SHP77 treated with DMSO at 0.1 percent for 48 hours (cell line): ENCODE results near the gene MADCAM1.
"Not testable (repeated sequence)": the region's sequence is repeated elsewhere in the genome, so short reads cannot be mapped to it uniquely, and the experiment has no call there.

Experiments
- DNase-seq: peaks from one replicate; lab custom pipeline; 2025; lab: John Stamatoyannopoulos, UW

The MADCAM1 gene

DNA sequence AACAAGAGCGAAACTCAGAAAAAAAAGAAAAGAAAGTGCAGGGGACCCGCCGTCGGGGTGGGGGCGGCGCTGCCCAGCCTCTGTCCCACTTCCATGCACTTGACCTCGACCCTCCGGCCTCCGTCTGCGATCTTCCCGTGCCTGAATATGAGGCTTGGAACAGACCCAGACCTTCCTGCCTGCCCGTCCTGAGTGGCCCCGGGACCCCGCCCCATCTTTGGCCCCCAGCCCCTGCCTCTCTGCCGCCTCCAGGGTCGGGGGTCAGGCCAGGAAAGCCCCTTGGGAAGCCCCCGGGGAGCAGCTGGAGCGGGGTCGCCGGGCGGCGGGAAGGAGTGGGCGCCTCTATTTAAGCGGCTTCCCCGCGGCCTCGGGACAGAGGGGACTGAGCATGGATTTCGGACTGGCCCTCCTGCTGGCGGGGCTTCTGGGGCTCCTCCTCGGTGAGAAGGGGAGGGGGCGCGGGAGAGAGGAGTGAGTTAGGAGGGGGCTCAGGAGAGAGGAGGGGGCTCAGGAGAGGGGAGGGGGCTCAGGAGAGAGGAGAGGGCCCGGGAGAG, at the start of gene MADCAM1:
TSS of gene MADCAM1 (plus strand) at position 375 of the 554 bp plus-strand sequence. CDS start at position 389, 14 bp downstream.
- no peak for DNase-seq

DNA sequence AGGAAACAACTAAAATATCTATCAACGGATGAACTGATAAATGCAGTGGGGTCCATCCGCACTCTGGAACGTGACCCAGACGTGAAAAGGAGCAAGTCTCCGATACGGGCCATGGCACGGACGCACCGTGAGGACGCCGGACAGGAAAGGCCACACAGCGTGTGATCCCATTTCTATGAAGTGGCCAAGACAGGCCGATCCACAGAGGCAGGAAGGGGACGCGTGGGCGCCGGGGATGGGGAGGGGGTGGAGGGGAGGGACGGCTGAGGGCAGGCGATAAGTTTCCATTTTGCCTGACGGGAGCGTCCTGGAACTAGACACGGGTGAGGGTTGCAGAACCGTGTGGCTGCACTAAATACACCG, 49.2 kb upstream of the MADCAM1 start:
- DNase-seq, result no peak

- DNase-seq, result no peak
Observed at GRCh38 chr19:447816-448560, 48.3 kb upstream of the MADCAM1 start.

DNA sequence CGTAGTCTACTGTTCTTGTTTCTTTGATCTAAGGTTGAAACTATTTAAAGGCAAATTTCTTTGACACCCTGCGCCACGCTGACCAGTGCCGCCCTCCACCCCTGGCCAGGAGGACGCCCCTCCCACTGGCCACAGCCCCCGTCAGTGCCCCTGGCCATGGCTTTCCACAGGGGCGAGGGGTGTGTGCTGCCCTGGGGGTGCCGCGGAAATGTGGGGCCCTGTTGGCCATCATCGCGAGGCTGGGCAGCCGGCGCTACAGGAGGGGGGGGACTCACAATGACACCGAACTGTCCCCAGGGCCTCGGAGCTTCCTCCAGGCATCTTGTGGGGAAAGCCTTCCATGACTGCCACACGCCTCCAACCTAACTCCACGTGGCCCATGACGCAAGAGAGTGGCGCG, 46.4 kb upstream of the MADCAM1 start:
- no peak for DNase-seq

- not testable (repeated sequence) for DNase-seq
Observed at GRCh38 chr19:450912-451481, 45.3 kb upstream of the MADCAM1 start.

GRCh38 chr19:452829-453228, 43.5 kb upstream of the MADCAM1 start:
- no peak for DNase-seq

- no peak for DNase-seq
Observed at GRCh38 chr19:453606-454005, 42.7 kb upstream of the MADCAM1 start.

DNA sequence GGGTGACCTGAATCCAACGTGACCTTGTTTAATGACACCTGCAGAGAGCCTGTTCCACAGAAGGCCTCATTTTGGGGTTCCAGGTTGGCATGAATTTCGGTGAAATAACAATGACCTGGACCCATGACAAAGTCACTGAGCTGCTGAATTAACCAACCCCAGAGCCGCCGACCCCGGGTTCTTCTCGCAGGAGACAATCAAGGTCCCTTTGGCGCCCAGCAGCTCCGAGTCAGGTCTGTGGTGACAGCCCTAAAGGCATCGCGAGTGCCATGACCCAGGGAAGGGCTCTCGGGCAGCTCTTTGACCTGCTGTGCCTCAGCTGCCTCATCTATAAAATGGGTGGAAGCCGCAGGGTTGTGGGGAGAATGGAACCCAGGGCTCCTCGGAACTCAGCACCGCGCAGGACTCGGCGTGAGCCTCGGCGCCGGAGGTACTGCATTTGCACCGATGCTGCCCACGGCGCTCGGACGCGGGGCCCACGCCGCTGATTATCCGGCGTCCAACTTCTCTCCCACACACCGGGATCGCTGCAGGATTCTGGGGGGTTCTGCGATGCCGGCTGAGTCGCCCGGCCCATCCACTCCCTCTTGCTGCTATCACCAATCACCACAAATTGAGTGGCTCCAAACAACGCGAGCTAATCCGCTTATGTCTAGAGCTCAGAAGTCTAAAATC, 41.1 kb upstream of the MADCAM1 start:
- no peak for DNase-seq

DNA sequence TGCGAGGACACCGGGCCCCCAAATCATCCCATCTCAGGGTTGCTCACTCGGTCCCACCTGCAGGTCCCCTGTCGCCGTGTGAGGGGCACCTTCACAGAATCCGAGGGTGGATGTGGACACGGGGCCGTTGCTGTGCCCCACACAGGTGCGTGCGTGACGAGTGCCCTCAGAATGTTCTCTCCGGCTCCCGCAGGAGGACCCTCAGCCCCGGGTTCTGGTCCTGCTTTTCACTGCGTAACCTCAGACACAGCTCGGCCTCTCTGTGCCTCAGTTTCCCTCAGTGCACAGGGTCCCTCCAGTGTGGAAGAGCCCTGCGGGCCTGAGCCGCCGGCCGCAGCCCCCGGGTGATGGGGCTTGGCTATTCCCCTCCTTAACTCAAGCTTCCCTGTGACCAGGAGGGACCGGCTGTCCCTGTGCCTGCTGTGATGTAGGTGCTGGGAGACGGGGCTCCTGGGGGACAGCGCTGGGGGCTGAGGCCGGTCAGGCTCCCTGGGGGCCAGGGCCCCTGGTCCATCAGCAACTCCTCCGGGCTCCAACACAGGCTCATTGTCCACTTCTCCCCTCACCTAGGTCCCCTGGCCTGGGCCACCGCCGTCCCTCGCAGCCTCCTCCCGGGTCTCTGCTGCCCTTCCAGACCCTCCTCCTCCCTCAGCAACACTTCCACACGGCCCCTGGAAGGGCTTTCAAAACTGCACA, 40.3 kb upstream of the MADCAM1 start:
- DNase-seq, result no peak

DNA sequence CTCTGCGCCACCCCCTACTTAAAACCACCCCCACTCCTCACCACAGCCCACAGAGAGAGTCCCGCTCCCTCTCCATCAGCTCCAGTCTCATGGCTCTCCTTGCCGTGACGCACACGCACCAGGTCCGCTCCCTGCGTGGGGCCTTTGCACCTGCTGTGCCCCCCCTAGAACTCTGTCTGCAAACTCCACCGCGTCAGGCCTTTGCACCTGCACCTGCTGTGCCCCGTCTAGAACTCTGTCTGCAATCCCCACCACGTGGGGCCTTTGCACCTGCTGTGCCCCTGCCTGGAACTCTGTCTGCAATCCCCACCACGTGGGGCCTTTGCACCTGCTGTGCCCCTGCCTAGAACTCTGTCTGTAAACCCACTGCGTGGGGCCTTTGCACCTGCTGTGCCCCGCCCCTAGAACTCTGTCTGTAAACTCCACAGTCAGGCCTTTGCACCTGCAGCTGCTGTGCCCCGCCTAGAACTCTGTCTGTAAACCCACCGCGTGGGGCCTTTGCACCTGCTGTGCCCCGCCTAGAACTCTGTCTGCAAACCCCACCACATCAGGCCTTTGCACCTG, 39.7 kb upstream of the MADCAM1 start:
- DNase-seq, result no peak

DNA sequence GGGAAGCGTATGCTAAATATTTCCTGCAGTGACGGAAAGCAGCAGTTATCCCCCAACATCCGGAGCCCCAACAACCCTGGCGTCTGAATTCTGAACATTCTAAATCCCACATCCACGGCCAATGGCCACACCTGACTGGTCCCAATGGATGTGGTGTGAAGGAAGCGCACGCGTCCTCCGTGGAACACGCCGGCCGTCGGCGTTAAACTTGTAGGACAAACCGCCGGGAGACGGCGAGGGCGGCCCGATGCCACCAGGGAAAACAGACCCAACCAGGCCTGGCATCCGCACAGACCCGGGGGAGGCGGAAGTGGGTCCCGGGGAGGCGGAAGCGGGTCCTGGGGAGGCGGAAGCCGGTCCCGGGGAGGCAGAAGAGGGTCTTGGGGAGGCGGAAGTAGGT, 38.6 kb upstream of the MADCAM1 start:
- DNase-seq, result no peak

DNA sequence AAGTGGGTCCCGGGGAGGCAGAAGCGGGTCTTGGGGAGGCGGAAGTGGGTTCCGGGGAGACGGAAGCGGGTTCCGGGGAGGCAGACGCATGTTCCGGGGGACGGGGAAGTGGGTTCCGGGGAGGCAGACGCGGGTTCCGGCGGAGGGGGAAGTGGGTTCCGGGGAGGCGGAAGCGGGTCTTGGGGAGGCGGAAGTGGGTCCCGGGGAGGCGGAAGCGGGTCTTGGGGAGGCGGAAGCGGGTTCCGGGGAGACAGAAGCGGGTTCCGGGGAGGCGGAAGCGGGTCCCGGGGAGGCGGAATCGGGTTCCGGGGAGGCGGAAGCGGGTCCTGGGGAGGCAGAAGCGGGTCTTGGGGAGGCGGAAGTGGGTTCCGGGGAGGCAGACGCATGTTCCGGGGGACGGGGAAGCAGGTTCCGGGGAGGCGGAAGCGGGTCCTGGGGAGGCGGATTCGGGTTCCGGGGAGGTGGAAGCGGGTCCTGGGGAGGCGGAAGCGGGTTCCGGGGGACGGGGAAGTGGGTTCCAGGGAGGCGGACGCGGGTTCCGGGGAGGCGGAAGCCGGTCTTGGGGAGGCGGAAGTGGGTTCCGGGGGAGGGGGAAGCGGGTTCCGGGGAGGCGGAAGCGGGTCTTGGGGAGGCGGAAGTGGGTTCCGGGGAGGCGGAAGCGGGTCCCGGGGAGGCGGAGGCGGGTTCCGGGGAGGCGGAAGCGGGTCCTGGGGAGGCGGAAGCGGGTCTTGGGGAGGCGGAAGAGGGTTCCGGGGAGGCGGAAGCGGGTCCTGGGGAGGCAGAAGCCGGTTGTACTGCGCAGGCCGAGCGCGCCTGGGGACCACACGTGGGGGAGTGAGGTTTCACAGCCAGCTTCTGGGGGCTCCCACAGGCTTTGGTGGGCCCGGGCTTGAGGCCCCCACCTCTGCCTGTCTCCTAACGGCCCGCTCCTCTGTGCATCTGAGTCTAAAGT, 37.9 kb upstream of the MADCAM1 start:
- DNase-seq, result no peak

DNA sequence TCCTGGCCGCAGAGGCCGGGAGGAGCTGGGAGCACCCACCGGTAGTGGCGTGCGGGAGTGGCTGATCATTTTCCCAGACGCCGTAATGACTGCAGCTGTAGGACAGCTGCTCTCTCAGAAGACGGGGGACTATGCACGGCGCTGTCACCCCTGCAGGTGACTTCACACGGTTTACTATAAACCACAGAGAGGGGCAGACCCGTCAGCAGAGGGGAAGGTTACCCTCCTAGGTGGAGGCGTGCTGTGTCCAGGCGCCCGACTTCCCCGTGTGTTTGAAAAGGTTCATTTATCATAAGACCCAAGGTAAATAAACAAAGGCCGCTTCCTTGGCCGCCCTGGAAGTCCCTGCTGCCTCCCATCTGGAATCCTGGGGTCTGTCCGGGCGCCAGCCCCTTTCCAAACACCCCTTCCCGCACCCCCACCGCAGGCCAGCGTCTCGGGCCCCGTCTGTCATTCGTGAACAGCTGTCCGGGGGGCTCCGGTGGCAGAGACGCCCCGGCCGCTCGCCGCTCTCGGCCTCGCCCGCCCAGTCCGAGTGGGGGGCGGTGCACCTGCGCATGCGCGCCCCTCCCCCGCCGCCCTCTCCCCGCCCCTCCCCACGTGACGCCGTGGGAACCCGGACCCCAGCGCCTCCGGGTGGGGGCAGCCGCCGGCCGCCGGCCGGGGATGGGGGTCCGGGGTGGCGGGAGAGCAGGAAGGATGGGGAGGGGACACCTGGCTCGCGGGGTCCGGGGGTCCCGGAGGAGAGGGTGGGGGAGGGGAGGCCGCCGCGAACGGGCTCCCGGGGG, 36.4 kb upstream of the MADCAM1 start:
- DNase-seq, result peak; percentile 52

DNA sequence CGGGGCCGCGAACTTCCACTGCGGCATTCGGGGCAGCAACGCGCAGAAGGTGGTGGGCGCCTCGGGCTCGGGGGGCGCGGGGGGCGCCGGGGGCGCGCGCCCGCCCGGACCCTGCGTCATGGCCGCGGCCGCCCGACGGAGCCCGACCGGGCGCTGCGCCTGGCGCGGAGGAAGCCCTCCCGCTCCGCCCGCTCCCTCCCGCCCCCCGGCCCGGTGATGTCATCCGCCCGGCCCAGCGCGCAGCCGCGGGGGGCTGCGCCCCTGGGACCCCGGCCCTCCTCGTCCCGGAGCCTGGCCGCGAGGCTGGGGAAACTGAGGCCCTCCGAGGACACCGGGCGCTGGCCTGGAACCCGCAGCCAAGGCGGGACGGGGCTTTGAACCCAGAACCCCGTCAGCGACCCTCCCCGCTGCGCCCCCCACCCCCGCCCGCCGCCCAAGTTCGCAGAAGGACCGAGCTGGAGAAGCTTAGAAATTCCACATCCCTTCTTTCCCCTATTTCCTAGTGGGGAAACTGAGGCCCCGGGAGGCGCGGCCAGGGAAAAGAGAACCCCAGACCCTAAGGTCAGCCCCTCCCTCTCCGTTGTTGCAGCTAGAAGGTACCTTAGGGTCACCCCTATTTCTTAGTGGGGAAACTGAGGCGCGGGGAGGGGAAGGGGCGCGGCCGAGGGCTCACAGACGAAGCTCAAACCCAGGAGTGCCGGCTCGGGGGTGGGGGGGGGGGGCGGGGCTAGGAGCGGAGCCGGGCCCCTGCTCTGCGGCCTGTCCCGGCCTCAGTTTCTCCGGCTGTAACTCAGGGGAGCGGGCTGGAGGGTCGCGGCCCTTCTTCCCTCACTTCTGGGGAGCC, 35.2 kb upstream of the MADCAM1 start, which contains the start of gene SHC2:
TSS of gene SHC2 (minus strand) at position 157 of the 844 bp plus-strand sequence. CDS start at position 120, 37 bp downstream.
- no peak for DNase-seq

DNA sequence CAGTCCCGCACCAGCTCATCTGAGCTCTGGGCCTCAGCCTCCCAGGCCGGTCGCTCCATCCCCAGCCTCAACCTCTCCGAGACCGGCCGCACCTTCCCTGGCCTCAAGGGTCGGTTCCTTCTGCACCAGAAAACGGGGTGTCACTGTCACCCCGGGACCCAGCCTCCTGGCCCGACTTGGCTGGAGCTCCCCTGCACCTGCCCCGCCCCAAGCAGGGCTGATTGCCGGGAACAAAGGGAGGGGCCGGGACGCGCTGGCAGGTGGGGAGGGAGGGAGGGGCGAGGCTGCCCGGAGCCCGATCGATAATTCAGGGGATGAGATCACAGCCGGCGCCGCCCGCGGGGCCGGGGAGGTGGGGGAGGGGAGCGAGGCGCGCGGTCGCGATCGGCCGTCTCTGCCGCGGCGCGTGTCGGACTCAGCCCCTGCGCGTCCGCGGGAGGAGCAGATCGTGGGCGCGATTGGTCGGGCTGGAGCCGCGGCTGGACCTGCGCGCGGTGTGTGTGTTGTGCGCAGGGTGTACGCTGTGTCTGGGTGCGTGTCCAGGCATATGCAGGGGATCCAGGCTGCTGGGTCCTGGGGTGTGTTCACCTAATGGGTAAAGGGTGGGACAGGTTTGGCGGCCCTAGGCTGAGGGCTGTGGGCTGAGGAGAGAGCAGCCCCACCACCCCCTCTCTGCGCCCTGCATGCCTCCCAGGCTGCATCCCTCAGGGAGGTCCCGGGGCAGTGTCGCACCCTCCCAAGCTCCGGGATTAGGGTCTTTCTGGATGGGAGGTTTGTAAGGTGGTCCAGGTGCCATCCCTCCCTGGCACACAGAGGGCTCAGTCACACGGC, 34.4 kb upstream of the MADCAM1 start:
- peak; percentile 40 for DNase-seq

DNA sequence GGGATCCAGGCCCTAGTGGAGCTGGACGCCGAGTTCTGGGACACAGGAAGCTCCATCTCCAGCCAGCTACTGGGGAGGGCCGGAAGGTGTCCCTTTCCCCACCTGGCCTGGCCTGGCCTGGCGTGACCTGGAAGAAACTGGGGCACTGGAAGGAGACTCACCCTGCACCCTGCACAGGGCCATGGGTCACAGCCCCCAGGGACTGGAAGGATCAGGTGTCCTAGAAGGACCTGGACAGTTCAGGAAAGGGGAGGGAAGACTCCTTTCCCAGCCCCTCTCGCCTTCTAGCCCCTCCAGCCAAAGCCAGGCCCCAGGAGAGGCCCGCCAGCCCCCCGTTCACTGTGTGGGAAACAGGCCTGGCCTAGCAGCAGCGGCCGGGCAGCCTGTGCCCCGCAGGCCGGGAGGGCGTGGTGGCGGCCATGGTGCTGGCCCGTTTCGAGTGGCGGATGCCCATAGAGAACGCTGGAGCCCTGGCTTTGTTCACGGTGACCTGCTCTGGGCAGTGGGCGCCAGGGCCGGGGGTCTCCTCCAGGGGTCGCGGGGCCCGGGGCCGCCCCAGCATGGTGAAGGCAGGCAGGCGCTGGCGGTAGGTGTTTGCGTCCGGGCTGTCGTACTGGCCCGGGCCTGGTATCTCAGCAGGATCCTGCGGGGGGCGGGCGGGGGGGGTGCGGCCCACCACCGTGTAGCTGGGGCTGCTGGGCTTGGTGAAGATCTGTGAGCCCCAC, 32.6 kb upstream of the MADCAM1 start:
- no peak for DNase-seq

- no peak for DNase-seq
Observed at GRCh38 chr19:464208-464545, 32.1 kb upstream of the MADCAM1 start.
